Testis (tissue), 3 donors: ENCODE data around the gene ATOH8. TPM values are rescaled to one million over a fixed set of nuclear protein-coding genes. Genes with fewer than 3 reads are reported as not detected.

Source experiments
- DNase-seq: peaks from one replicate; pipeline ENCODE4 v3.0.0-alpha.2; 2019
- H3K27ac ChIP-seq, 2 donors: fragments of 200-600 bp; sonication (generic); one replicate each; pipeline ENCODE4 v1.5.1; 2019
- H3K27me3 ChIP-seq: fragments of 200-600 bp; sonication (generic); one replicate; pipeline ENCODE4 v1.5.1; 2019
- H3K36me3 ChIP-seq: fragments of 200-600 bp; sonication (generic); one replicate; pipeline ENCODE4 v1.5.1; 2017; ENCODE audit warnings: low read depth; ENCODE audit errors: missing control alignments
- H3K4me1 ChIP-seq: fragments of 200-600 bp; sonication (generic); one replicate; pipeline ENCODE4 v1.5.1; 2019
- H3K4me3 ChIP-seq, 2 donors: fragments of 200-600 bp; sonication (generic); one replicate each; pipeline ENCODE4 v1.5.1; 2017 to 2019
- H3K9me3 ChIP-seq: fragments of 200-600 bp; sonication (generic); one replicate; pipeline ENCODE4 v1.5.1; 2017
- POLR2A ChIP-seq: fragments of 450-650 bp; IDR thresholded peaks from one replicate; pipeline ENCODE4 v1.6.1; 2017; ENCODE audit warnings: antibody characterized with exemption, mild to moderate bottlenecking, moderate library complexity
- WGBS, 2 donors: methylation state at CpG; one replicate each; pipeline ENCODE4 v1.1.5; 2018; 5-methylcytosine and 5-hydroxymethylcytosine counted together
- intact Hi-C: fragments of 100-400 bp; cut with DNase I; formaldehyde crosslinking; loops from one replicate; pipeline ENCODE4 v1.15.1; 2023; ENCODE audit warnings: low total_unique reads
- polyA plus RNA-seq: library from polyadenylated mRNA; stranded (reverse); fragments of 350-450 nt; fragmentation: Illumina TruSeq; extraction: RNeasy Lipid Tissue Mini Kit (QIAGEN cat#74804); gene quantifications from one replicate; pipeline ENCODE4 v1.2.3, GENCODE V29; 2014; ENCODE audit warnings: low read depth, low replicate concordance; ENCODE audit not compliant: insufficient read depth
- total RNA-seq, 2 donors: library from RNA; depleted of rRNA; stranded (reverse); fragments of >200 nt; gene quantifications; one replicate each; pipeline ENCODE4 v1.2.3, GENCODE V29; 2016
- TF ChIP-seq, protein P1 (sequence below), 3 experiments: fragments of 450-650 bp in 2 of 3; fragments of 200-600 bp in 1 of 3; sonication (generic) in 1 of 3; IDR thresholded peaks; one replicate each; pipeline ENCODE4 v1.5.1; 2016 to 2019; ENCODE audit warnings: antibody characterized with exemption in 3 of 3, mild to moderate bottlenecking in 2 of 3, moderate library complexity in 1 of 3

ATOH8 gene
- total and polyA plus RNA-seq, 3 donors from 2014 or later: 13.5 to 16.8 (median 14.2) TPM

DNA sequence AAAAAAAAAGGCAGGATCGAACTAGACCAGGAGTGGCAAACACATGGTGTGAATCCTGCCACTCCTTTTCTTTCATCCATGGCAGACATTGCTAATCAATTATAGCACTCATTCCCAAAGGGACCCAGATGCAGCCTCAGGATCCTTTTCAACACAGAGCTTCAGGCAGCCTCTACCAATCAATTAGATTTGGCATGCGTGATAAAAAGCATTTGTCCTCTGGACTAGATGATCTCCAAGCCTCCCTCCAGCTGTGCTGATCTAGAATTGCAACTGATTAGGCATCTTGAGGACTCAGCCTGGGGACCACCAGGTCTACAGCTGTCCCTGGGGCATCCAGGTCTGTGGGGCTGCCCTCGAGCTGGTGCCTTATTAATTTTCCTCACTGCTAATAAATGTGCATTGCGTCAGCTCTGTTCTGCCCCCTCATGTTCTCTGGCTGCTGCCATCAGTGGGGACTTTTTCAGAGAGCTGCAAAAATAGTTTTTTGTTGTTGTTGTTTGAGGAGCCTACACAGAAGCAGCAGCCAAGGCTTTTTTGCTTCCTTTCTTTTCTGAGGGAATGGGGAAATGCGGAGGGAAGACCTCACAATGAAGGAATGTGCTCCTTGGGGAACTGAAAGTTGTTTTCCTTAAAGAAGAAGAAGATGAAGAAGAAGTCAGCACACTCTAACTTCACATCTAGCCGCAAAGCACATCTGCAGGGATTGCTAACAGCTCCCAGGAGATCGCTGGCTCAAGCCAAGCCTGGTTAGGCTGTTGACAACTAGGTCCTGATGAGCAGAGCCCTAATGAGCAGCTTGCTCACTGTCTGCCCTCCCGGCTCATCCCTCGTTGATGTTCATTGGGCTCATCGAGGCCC lies 8.8 kb upstream of the ATOH8 start:
- peak overlapping the region in 1 of 2 donors; percentile 64 for H3K27ac ChIP-seq
- no peaks in the 10 kb centered on the region for H3K27me3 ChIP-seq
- WGBS, 2 donors: 44 to 46% methylated on average over 10 of the region's 10 CpGs
- H3K4me1 ChIP-seq: peaks cover 50% of the 10 kb centered on the region
- TF ChIP-seq POLR2A: no peak
- H3K9me3 ChIP-seq: no peaks in the 10 kb centered on the region
- no peaks in the 10 kb centered on the region for H3K36me3 ChIP-seq
- intact Hi-C loops: no loop called here
- DNase-seq: peak; percentile 61
- no peak overlapping the region for H3K4me3 ChIP-seq

DNA sequence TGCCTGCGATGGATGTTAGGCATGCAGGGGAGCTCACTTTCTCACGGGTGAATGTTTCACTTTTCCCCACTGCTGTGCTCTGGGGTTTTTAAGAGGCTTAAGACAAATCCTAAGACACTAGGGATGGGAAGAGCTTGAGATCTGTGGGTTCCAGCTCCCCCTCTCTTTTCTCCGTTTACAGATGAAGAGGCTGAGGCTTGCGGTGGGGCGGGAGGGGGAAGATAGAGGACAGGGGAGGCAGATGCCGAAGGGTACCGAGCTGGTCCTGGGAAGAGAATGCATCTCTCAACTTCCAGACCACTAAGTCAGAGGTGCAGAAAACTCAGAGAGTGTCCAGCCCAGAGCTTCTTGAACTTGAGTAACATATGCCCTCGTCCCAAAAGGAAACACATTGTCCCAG lies 8.2 kb upstream of the ATOH8 start:
- 50 to 58% methylated on average over 8 of the region's 8 CpGs for WGBS, 2 donors
- H3K4me3 ChIP-seq: no peak overlapping the region
- peak overlapping the region in 1 of 2 donors; percentile 42 for H3K27ac ChIP-seq
- intact Hi-C loops: no loop called here
- H3K36me3 ChIP-seq: no peaks in the 10 kb centered on the region
- TF ChIP-seq POLR2A: no peak
- TF ChIP-seq, protein P1, sequence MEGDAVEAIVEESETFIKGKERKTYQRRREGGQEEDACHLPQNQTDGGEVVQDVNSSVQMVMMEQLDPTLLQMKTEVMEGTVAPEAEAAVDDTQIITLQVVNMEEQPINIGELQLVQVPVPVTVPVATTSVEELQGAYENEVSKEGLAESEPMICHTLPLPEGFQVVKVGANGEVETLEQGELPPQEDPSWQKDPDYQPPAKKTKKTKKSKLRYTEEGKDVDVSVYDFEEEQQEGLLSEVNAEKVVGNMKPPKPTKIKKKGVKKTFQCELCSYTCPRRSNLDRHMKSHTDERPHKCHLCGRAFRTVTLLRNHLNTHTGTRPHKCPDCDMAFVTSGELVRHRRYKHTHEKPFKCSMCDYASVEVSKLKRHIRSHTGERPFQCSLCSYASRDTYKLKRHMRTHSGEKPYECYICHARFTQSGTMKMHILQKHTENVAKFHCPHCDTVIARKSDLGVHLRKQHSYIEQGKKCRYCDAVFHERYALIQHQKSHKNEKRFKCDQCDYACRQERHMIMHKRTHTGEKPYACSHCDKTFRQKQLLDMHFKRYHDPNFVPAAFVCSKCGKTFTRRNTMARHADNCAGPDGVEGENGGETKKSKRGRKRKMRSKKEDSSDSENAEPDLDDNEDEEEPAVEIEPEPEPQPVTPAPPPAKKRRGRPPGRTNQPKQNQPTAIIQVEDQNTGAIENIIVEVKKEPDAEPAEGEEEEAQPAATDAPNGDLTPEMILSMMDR (IDR thresholded peaks at IDR 0.05): no peak
- H3K27me3 ChIP-seq: no peaks in the 10 kb centered on the region
- H3K9me3 ChIP-seq: no peaks in the 10 kb centered on the region
- DNase-seq: no peak
- peaks cover 50% of the 10 kb centered on the region for H3K4me1 ChIP-seq

DNA sequence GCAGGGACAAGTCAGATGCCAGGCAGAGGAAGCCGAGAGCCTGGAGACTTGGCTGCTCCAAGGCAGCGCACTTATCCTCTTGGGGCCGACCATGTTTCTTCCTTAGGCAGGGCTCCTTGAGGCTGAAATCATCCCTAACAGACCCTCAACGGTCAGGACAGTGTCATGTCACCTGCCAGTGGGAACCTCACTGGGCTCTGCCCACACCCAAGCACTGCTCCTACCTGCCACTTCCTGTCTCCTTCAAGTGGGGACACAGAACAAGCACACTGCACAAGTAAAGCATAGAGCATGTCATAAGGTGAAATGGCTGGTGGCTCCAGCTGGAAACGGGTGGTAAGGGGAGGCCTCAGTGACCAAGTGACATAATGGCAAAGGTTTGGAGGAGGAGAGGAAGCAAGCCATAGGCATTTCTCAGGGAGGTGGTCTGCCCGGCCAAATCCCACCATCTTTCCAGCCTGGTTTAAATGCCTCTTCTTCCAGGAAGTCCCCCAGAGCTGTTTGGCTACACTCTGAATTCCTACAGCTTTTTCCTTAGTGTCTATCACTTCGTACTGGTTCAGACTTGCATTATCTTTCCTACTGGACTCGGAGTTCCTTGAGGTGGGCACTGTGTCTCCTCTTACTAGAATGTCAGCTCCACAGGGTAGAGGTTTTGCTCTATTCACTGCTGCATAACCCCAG lies 7.3 kb upstream of the ATOH8 start:
- Histone ChIP-seq H3K9me3 (no peaks in the 10 kb centered on the region), H3K27ac (no peak overlapping the region), H3K27me3 (no peaks in the 10 kb centered on the region), H3K4me1 (peaks cover 52% of the 10 kb centered on the region), H3K4me3 (no peak overlapping the region), H3K36me3 (no peaks in the 10 kb centered on the region)
- intact Hi-C loops: no loop called here
- 87 to 89% methylated on average over 8 of the region's 8 CpGs for WGBS, 2 donors
- TF ChIP-seq POLR2A: no peak
- TF ChIP-seq, protein P1 (IDR thresholded peaks at IDR 0.05): no peak
- DNase-seq: no peak

DNA sequence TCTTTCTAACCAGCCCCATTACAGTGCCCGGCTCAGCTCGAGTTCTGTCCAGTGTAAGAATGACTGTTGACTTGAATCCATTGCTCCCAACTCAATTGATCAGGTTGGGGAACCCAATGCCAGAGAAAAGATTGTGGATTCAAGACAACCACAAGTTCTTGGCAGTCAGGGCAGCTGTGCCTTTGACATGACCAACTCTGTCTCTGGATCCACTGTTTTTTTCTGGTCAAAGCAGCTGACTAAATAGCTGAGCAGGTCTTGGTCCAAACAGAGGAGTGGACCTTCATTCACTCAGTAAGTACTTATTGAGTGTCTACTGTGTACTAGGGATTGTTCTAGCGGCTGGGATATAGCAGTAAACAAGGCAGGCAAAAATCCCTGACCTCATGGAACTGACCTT lies 6.3 kb upstream of the ATOH8 start:
- intact Hi-C loops: no loop called here
- 92 to 95% methylated on average over 3 of the region's 3 CpGs for WGBS, 2 donors
- Histone ChIP-seq H3K36me3 (no peaks in the 10 kb centered on the region), H3K27me3 (no peaks in the 10 kb centered on the region), H3K4me3 (no peak overlapping the region), H3K9me3 (no peaks in the 10 kb centered on the region), H3K27ac (no peak overlapping the region), H3K4me1 (peaks cover 44% of the 10 kb centered on the region)
- no peak for DNase-seq
- no peak for TF ChIP-seq POLR2A
- TF ChIP-seq, protein P1 (IDR thresholded peaks at IDR 0.05): no peak

DNA sequence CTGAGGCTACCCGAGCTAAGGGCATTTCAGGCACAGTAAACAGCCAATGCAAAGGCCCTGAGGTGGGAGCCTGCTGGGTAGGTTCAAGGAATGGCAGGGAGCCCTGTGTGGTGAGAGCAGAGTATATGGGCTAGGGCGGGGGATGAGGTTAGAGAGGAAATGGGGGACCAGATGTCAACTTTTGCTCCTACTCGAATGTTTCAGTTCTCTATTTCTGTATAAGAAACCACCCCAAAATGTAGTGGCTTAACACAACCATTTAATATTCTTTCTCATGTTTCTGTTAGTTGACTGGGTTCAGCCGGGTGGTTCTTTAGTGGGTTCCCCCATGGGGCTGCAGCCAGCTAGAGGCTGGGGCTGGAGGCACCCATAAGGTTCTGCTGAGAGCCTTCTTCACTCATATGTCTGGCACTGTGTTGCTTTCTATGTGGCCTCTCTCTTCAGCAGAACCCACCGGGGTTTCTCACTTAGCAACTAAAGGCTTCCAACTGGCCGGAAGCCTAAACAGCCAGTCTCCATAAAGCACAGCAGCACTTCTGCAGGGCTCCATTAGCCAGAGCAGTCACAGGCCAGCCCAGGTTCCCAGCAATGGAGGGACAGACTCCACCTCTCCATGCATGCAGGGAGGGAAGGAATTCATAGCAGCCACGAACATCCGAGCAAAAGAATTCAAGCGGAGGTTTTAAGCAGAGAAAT lies 5.6 kb upstream of the ATOH8 start:
- WGBS, 2 donors: 89 to 91% methylated on average over 9 of the region's 9 CpGs
- H3K27ac ChIP-seq: no peak overlapping the region

More for the DNA sequence above, 5.6 kb upstream of the ATOH8 start:
- DNase-seq: no peak
- Histone ChIP-seq H3K9me3 (no peaks in the 10 kb centered on the region), H3K27me3 (no peaks in the 10 kb centered on the region), H3K4me3 (no peak overlapping the region), H3K36me3 (no peaks in the 10 kb centered on the region), H3K4me1 (peaks cover 36% of the 10 kb centered on the region)
- intact Hi-C loops: no loop called here
- TF ChIP-seq, protein P1 (IDR thresholded peaks at IDR 0.05): no peak
- no peak for TF ChIP-seq POLR2A
